GM21423 (cell line): Measurements from ENCODE around the gene CFAP157.

ENCODE experiments used
- ATAC-seq: cut with Tn5 transposase; IDR thresholded peaks from one replicate; pipeline ENCODE4 v1.9.1; 2021; ENCODE audit warnings: mild to moderate bottlenecking, moderate library complexity; ENCODE audit not compliant: unreplicated experiment

Gene CFAP157

DNA sequence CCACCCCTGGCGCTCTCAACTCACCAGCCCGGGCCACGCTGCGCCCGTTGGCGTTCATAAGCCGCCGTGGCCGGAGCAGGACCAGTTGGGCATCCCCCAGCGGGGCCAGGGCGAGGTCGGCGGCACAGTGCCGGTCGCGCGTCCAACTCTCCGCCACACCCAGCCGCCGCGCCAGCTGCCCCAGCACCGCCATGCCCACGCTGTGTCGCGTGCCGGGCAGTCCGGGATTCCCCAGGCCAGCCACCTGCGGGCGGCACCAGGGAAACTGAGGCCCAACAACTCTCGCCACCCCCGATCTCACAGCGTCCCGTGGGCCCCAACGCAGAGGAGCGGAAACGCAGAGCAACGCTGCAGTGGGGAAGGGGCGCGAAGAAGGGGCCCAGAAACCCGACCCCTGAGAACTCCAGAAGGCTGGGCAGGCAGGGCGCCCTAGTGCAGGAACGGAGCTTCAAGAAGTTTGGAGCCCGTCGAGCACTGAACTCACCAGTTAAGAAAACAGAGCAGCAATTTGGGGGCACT lies 8.2 kb downstream of the CFAP157 start:
- ATAC-seq: no peak

GRCh38 chr9:127715470-127716337 lies 8.9 kb downstream of the CFAP157 start, which contains the start of the genes PTRH1 and TTC16:
Gene PTRH1, minus strand, starts transcription at chr9:127715663. Its CDS starts 24 bp downstream, at chr9:127715639.
Gene TTC16, plus strand, starts transcription at chr9:127716079. Its CDS starts 67 bp downstream, at chr9:127716146.
- peak; percentile 93 for ATAC-seq

- no peak for ATAC-seq
Observed at GRCh38 chr9:127716412-127716811, 9.6 kb downstream of the CFAP157 start.

DNA sequence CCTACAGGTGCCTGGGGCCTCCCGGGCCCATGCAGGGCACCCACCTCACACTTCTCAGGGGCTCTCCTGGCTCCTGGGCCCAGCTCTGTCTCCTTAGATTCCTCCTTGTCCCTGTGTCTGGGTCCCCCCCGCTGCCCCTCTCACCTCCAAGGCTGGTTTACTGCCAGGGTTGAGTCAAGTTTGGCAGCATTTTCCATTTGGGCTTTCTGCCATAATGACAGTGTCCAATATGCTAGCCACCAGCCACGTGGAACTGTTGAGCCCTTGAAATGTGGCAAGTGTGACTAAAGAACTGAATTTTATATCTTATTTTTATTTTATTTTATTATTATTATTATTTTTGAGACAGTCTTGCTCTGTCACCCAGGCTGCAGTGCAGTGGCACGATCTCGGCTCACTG lies 11.0 kb downstream of the CFAP157 start:
- ATAC-seq: no peak

GRCh38 chr9:127720031-127720864 lies 13.5 kb downstream of the CFAP157 start:
- no peak for ATAC-seq

GRCh38 chr9:127720865-127721227 lies 14.1 kb downstream of the CFAP157 start:
- no peak for ATAC-seq

GRCh38 chr9:127721391-127721821 lies 14.6 kb downstream of the CFAP157 start:
- ATAC-seq: no peak

- no peak for ATAC-seq
Observed at GRCh38 chr9:127722055-127722745, 15.4 kb downstream of the CFAP157 start.

- no peak for ATAC-seq
Observed at GRCh38 chr9:127723013-127723412, 16.2 kb downstream of the CFAP157 start.

GRCh38 chr9:127723444-127723843 lies 16.7 kb downstream of the CFAP157 start:
- ATAC-seq: no peak

- ATAC-seq: no peak
Observed at GRCh38 chr9:127724012-127724411, 17.2 kb downstream of the CFAP157 start.

DNA sequence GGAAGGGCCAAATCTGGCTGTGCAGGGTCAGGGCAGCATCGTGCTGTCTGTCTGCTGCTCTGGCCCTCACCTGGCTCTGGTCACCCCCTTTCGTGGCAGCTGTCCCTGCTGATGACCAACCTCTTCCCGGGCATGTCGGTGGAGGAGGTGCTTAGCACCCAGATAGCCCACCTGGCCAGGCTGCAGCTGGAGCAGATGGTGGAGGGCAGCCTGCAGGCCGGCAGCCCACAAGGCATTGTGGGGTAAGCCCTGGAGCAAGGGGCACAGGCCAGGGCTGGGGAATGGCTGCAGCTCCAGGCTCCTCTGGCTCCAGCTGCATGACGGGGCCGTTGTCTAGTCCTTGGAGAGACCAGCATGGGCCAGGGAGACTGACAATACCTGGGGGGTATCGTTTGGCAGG lies 20.1 kb downstream of the CFAP157 start:
- ATAC-seq: no peak

DNA sequence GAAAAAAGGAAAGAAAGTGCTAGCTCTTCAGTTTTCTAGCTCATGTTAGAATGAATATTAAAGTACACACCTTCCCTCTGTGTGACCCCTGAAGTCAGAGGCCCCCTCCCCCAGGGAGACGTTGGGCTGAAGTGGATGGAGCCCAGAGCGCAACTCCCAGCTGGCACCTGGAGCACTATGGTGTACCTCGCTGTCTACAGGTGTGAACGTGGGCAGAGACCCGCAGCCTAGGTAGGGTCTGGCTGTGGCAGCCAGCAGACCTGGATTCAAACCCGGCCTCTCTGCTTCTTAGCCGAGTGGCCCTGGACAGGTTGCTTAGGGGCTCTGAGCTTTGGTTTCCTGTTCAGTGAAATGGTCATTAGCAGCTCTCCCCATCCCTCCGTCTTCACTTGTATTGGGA lies 22.0 kb downstream of the CFAP157 start:
- ATAC-seq: no peak

DNA sequence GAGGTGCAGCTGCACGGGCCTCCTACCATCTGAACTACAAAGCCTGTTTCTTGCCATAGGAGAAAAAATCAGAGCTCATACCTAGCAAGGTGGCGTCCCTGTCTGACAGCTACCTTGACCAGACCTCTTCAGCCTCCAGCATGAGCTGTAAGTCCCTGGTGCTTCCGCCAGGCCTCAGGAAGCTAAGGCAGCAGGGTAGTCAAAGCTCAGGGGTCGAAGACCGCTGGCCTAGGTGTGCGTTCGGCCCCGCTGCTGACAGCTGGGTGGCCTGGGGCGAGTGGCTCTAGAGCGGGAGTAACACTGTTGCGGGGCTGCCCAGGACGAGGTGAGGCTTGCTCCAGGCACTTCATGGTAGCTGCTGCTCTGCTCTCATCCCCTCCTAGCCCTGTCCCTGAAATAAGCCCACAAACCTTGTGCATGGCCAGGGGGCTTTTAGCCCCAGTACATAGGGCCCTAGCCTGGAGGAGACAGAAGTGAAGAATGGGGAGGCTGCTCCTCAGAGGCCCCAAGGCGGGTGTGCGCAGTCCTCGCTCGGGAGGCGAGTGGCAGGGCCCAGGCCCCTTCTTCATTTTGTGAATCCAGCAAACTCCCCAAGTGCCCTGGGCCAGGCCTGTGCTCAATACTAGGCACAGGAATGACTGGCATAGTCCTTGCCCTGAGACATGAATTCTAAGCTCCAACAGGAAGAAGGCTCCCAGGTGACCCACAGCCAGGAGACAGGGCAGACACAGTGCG lies 22.9 kb downstream of the CFAP157 start:
- ATAC-seq: no peak

DNA sequence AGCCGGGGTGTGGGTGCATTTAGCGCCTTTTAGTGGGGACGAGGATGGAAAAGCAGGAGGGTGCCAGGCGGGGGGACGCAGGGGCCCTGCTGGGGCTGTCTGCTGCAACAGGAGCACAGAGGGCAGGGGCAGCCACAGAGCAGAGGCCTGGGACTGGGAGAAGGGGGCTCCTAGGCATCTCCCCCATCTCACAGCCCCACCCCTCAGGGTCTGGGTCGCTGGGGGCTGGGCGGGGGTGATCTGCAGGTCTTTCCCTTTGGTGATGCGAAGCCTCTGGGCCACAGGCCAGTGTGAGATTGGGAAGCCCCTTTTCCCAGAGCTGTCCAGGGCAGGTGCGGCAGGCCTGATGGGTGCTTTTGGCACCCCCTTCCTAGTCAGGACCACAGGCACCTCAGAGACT lies 23.5 kb downstream of the CFAP157 start:
- no peak for ATAC-seq

DNA sequence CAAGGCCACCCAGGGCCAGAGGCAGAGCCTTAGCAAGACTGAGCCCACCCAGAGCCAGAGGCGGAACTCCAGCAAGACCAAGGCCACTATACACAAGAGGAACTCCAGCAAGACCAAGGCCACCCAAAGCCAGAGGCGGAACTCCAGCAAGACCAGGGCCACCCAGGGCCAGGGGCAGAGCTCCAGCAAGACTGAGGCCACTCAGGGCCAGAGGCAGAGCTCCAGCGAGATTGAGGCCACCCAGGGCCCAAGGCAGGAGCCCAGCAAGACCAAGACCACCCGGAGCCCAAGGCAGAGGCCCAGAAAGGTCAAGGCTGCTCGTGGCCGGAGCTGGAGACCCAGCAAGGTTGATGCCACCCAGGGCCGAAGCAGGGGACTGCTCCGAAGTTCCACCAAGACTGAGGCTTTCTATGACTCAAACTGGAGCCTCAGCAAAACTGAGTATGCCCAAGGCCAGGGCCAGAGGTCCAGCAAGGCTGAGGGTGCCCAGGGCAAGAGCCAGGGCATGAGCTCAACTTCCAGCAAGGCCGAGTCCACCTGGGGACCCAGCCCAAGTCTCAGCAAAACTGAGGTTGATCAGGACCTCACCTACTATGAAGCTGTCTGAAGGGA lies 24.1 kb downstream of the CFAP157 start:
- ATAC-seq: no peak

DNA sequence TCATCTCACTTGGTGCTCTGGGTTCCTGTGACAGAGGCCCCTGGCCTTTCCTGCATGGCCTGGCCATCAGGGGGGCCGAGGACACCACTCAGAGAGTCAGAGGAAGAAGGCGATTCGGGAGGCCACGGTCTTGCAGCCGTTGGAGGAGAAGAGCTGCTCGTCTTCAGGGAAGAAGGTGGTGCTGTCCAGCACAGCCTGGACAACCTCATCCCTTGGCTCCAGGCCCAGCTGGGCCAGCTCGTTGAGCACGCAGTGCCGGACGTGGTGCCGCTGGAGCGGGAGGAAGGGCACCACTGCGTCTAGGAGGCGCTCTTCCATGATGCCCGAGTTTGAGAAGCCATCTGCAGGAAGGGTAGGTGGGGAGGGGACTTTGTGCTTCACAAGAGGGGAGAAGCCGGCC lies 25.1 kb downstream of the CFAP157 start:
- ATAC-seq: no peak

GRCh38 chr9:127732444-127732843 lies 25.7 kb downstream of the CFAP157 start:
- no peak for ATAC-seq

DNA sequence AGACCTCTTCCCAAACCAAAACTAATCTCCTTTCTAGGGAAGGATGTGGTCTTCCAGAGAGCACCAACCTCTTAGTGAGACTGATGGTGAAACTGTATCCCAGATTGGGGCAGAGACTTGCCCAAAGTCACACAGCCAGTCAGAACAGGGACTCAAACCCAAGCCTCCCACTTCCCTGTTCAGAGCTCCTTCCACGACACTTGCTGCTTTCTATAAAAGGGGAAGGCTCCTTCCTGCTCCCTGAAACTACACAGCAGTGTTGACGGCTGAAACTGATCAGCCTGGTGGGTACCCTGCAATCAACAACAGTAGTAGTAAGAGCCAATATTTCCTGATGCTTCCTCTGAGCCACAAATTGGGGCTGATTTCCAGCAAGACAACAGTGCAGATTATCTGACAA lies 26.8 kb downstream of the CFAP157 start:
- ATAC-seq: no peak

- ATAC-seq: no peak
Observed at GRCh38 chr9:127734247-127734746, 27.5 kb downstream of the CFAP157 start.
